Measurements from ENCODE around the gene ZNF432.
"Not testable (repeated sequence)": the region's sequence is repeated elsewhere in the genome, so short reads cannot be mapped to it uniquely, and the experiment has no call there.

Gene ZNF432

GRCh38 chr19:52048555-52049501 lies at the start of gene ZNF432:
Gene ZNF432 (minus strand): TSS chr19:52048838. CDS start chr19:52046868, 1,970 bp downstream.
- in situ Hi-C loops (cut with MboI; ENCODE audit: low sequenced_read_pairs), result no loop called here

DNA sequence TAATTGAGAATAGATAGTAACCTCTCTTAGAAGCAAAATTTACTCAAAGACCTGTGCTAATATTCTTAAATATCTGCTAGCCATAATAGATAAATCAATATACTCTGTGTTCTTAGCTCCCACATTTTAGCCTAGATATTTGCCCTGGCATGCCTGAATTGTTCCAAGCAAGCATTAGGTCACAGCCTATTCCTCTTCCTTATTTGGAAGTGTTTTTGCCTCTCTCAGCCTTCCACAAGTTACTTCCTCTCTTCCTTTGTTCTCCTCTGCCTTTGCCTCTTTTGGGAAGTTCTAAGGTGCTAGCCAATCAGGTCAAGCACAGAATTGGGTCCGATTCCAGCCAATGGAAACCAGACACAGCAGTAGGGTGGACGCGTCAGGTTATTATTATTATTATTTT lies 47.8 kb upstream of the ZNF432 start:
- in situ Hi-C loops (cut with MboI; ENCODE audit: low sequenced_read_pairs), result not testable (repeated sequence)

- in situ Hi-C loops (cut with MboI; ENCODE audit: low sequenced_read_pairs), result no loop called here
Measured at GRCh38 chr19:52095172-52096014, 46.8 kb upstream of the ZNF432 start, which contains the start of gene ZNF841. Gene ZNF841 (minus strand): TSS chr19:52095765. CDS start chr19:52084801, 10,964 bp downstream.

GRCh38 chr19:52094526-52095130 lies 46.0 kb upstream of the ZNF432 start:
- in situ Hi-C loops (cut with MboI; ENCODE audit: low sequenced_read_pairs), result no loop called here

- in situ Hi-C loops (cut with MboI; ENCODE audit: low sequenced_read_pairs), result no loop called here
Measured at GRCh38 chr19:52086481-52086880, 37.8 kb upstream of the ZNF432 start.

DNA sequence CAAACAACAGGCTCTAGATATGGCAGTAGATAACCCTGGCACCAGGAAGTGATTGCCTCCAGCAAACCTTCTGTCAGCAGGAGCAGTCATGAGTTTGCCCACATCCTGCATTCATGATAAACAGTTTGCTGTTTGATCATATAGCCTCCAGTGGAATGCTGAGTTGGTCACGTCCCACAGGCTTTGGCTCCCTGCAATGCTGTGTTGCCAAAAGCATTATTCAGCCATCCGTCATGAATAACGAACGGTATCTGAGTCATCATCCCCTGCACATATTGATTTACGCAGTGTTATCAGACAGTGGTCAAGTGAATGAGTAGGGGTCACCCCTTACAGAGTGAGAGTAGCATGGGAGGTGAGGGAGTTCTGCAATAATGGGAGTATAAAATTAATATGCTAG lies 21.9 kb upstream of the ZNF432 start:
- in situ Hi-C loops (cut with MboI; ENCODE audit: low sequenced_read_pairs), result no loop called here

- in situ Hi-C loops (cut with MboI; ENCODE audit: low sequenced_read_pairs), result no loop called here
Measured at GRCh38 chr19:52069653-52070052, 21.0 kb upstream of the ZNF432 start.

GRCh38 chr19:52066258-52066863 lies 17.7 kb upstream of the ZNF432 start:
- in situ Hi-C loops (cut with MboI; ENCODE audit: low sequenced_read_pairs), result no loop called here

- in situ Hi-C loops (cut with MboI; ENCODE audit: low sequenced_read_pairs), result no loop called here
Measured at GRCh38 chr19:52065399-52065798, 16.8 kb upstream of the ZNF432 start.

DNA sequence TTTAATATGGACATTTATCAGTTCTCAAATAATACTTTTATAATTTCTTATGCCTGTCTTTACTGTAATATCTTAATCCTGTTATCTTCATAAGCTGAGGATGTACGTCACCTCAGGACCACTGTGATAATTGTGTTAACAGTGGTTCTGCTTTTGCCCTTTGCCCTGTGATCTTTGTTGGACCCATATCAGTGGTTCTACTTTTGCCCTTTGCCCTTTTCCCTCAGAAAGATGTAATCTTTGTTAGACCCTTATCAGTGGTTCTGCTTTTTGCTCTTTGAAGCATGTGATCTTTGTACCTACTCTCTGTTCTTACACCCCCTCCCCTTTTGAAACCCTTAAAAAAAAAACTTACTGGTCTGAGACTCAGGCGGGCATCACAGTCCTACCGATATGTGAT lies 7.8 kb upstream of the ZNF432 start:
- in situ Hi-C loops (cut with MboI; ENCODE audit: low sequenced_read_pairs), result not testable (repeated sequence)

DNA sequence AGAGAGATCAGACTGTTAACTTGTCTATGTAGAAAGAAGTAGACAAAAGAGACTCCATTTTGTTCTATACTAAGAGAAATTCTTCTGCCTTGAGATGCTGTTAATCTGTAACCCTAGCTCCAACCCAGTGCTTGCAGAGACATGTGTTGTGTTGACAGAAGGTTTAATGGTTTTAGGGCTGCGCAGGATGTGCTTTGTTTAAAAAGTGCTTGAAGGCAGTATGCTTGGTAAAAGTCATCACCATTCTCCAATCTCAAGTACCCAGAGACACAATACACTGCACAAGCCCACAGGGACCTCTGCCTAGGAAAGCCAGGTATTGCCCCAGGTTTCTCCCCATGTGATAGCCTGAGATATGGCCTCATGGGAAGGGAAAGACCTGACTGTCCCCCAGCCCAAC lies 3.1 kb upstream of the ZNF432 start:
- in situ Hi-C loops (cut with MboI; ENCODE audit: low sequenced_read_pairs), result not testable (repeated sequence)

DNA sequence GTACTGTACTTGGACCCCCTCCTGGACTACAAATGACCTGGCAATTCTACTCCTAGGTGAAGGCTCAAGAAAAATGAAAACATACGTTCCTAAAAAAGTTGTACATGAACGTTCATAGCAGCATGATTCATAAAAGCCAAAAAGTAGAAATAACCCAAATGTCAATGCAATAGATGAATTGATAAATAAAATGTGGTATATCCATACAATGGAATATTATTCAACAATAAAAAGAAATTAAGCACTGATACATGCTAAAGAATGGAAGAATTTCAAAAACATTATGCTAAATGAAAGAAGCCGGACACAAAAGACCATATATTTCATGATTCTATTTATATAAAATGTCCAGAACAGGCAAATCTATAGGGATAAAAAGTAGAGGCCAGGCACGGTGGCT lies 9.5 kb downstream of the ZNF432 start:
- in situ Hi-C loops (cut with MboI; ENCODE audit: low sequenced_read_pairs), result no loop called here

- in situ Hi-C loops (cut with MboI; ENCODE audit: low sequenced_read_pairs), result no loop called here
Measured at GRCh38 chr19:52034051-52034728, 14.4 kb downstream of the ZNF432 start.

- in situ Hi-C loops (cut with MboI; ENCODE audit: low sequenced_read_pairs), result no loop called here
Measured at GRCh38 chr19:52028780-52029123, 19.9 kb downstream of the ZNF432 start.

GRCh38 chr19:52028027-52028779 lies 20.4 kb downstream of the ZNF432 start, which contains the start of gene ZNF614:
Gene ZNF614 (minus strand): TSS chr19:52028379. CDS start chr19:52025745, 2,634 bp downstream.
- in situ Hi-C loops (cut with MboI; ENCODE audit: low sequenced_read_pairs), result no loop called here

- in situ Hi-C loops (cut with MboI; ENCODE audit: low sequenced_read_pairs), result not testable (repeated sequence)
Measured at GRCh38 chr19:52026255-52026990, 22.2 kb downstream of the ZNF432 start.

- in situ Hi-C loops (cut with MboI; ENCODE audit: low sequenced_read_pairs), result not testable (repeated sequence)
Measured at GRCh38 chr19:52024478-52024877, 24.2 kb downstream of the ZNF432 start.

- in situ Hi-C loops (cut with MboI; ENCODE audit: low sequenced_read_pairs), result no loop called here
Measured at GRCh38 chr19:52022193-52022592, 26.4 kb downstream of the ZNF432 start.

GRCh38 chr19:52020506-52020905 lies 28.1 kb downstream of the ZNF432 start:
- in situ Hi-C loops (cut with MboI; ENCODE audit: low sequenced_read_pairs), result no loop called here

Data from HL-60/S4 treated with phorbol 12-myristate 13-acetate at 8.2 ng/mL for 4 days and 3 days (cell line).